Upper lobe of left lung (tissue), 4 donors: ENCODE data around the gene NAT8L.

ENCODE experiments used
- CTCF ChIP-seq, 6 experiments: fragments of 450-650 bp in 4 of 6; fragments of 200-600 bp in 2 of 6; sonication (generic) in 2 of 6; IDR thresholded peaks; one replicate each; pipeline ENCODE4 v1.5.1; 2016 to 2019; ENCODE audit warnings: antibody characterized with exemption in 6 of 6
- EP300 ChIP-seq, 4 donors: sonication (generic); formaldehyde crosslinking; IDR thresholded peaks; one replicate each; pipeline ENCODE4 v1.5.1; 2017; ENCODE audit warnings: antibody characterized with exemption in 4 of 4, control low read depth in 2 of 4
- POLR2A ChIP-seq, 4 donors: fragments of 450-650 bp; IDR thresholded peaks; one replicate each; pipeline ENCODE4 v1.5.1; 2016 to 2017; ENCODE audit warnings: antibody characterized with exemption in 4 of 4, mild to moderate bottlenecking in 2 of 4
- POLR2AphosphoS5 ChIP-seq, 2 donors: sonication (generic); formaldehyde crosslinking; IDR thresholded peaks; one replicate each; pipeline ENCODE4 v1.5.1; 2017; ENCODE audit warnings: antibody characterized with exemption in 2 of 2

- TF ChIP-seq CTCF (IDR thresholded peaks at IDR 0.05) = no peak
- TF ChIP-seq POLR2AphosphoS5 (IDR thresholded peaks at IDR 0.05) = no peak
- no peak for TF ChIP-seq POLR2A (IDR thresholded peaks at IDR 0.05)
- TF ChIP-seq EP300 (IDR thresholded peaks at IDR 0.05) = no peak
Observed at GRCh38 chr4:2080429-2081300, 21.5 kb downstream of the NAT8L start.
